HPDE6-E6E7 (cell line): ENCODE measurements around the gene PAX3.

ENCODE experiments used
- DNase-seq: peaks from one replicate; pipeline ENCODE4 v3.0.0; 2011; ENCODE audit warnings: missing footprints; ENCODE audit errors: extremely low spot score

PAX3 gene

GRCh38 chr2:222270396-222270795 is 28.4 kb downstream of the PAX3 start:
- no peak for DNase-seq

GRCh38 chr2:222269132-222269531 is 29.7 kb downstream of the PAX3 start:
- DNase-seq, result no peak

DNA sequence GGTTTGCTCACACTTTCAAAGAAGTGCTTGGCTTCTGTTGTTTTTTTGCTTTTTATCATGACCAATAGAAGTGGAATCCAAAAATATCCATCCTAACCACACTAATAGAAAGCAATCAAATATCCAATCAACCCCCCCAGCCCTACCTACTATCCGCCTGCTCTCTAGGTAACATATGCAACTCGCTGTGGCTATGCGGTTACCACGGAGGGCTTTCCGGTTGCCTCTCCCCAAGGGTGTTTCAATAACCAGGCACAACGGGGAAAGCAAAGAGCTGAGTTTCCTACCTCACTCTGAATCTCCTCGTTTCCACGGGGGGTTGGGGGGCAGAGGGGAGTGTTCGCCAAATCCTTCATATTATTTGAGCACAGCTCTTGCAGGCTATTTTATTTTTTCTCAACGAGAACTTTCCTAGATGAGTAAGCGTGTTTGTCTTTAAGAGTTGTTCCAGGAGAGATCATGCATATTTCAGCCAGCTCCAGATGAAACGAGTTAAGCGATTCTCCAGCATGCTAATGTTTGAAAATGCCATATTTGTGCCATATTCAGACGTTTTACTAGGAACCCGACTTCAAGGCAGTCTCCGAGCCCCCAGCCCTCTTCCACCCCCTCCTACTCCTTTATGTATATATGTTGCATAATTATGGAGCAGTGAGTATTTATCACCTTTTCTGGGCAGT is 30.3 kb downstream of the PAX3 start:
- DNase-seq, result no peak

DNA sequence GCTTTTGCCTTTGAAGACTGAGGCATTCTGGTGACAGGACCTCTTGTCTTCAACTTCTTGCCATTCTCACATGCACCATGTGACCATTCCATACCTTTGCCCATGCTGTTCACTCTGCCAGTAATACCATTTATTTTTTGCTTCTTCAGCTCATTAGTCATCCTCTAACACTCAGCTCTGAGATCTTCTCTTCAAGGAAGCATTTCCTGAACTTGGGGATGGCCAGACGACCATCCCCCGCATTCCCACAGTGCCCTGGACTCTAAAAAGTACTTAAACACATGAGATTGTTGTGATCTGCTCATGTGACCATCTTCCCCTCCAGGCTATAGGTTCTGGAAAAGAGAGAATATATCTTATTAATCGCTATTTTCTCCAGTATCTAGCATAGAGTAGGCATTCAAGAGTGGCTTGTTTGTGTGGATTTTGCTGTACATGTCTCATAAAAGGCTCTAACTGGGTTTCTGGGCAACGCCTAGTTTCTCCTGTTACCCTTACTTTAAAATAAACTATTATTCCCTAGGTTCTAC is 33.9 kb downstream of the PAX3 start:
- no peak for DNase-seq

DNA sequence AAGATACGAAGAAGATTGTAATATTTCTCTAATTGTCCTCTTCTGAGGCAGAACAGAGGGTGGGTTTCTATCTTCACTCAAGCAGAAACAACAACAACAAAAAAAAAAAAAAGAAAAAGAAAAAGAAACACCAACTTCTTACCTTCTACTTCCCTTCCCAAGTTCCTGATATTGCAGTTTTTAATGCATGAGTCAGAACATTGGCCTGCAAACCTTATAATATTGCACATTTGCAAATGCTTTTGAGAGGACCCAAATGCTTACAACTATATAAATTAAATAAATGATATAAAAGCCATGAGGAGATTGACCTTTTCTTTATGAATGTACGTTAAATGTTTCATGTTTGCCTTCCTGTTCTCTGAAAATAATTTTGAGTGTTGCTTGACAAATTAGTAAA is 37.3 kb downstream of the PAX3 start:
- no peak for DNase-seq

GRCh38 chr2:222257645-222258044 is 41.2 kb downstream of the PAX3 start:
- no peak for DNase-seq

DNA sequence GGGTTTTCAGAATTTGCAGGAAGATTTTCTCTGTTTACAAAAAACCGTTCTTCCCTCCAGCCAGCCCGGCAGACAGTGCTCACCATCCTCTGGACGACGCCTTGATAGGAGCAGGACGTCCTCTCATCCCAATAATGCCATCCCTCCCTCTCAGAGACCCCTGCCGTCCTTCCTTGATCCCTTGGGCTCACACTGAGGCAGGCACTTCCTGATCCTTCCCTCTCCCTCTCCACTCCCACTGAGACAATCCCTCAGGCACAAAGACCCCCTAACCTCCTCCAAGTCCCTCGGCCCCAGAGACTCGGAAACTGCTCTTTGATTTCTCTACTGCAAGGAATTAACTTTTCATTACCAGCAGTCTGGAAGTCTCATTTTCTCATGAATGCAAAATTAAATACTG is 42.5 kb downstream of the PAX3 start:
- no peak for DNase-seq

GRCh38 chr2:222255090-222255489 is 43.7 kb downstream of the PAX3 start:
- DNase-seq, result no peak

- no peak for DNase-seq
These were observed 48.5 kb downstream of the PAX3 start for GRCh38 chr2:222250313-222250712.

- DNase-seq, result no peak
These were observed 49.4 kb downstream of the PAX3 start for GRCh38 chr2:222249444-222249843.

- no peak for DNase-seq
These were observed 50.0 kb downstream of the PAX3 start for GRCh38 chr2:222248818-222249217.

- no peak for DNase-seq
These were observed 50.5 kb downstream of the PAX3 start for GRCh38 chr2:222248256-222248655.

- DNase-seq, result no peak
These were observed 56.3 kb downstream of the PAX3 start for GRCh38 chr2:222242532-222242931.

- DNase-seq, result no peak
These were observed 57.5 kb downstream of the PAX3 start for GRCh38 chr2:222241128-222241870.

DNA sequence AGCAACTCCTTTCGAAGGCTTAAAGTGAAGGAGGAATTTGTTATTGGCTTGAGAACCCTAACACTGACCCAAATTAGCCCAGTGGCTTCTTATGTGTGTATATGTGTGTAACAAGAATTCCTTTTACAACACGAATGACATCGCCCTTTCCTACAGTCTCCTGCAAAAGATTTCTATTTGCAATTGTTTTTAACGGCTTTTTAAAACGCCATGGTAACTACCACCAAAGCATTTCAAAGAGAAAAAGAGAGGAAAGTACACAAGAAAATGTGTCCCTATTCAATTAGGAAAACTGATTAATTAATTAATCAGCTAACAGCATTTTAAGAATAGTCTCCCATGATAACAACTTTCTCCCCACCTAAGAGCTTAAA is 58.1 kb downstream of the PAX3 start:
- no peak for DNase-seq

DNA sequence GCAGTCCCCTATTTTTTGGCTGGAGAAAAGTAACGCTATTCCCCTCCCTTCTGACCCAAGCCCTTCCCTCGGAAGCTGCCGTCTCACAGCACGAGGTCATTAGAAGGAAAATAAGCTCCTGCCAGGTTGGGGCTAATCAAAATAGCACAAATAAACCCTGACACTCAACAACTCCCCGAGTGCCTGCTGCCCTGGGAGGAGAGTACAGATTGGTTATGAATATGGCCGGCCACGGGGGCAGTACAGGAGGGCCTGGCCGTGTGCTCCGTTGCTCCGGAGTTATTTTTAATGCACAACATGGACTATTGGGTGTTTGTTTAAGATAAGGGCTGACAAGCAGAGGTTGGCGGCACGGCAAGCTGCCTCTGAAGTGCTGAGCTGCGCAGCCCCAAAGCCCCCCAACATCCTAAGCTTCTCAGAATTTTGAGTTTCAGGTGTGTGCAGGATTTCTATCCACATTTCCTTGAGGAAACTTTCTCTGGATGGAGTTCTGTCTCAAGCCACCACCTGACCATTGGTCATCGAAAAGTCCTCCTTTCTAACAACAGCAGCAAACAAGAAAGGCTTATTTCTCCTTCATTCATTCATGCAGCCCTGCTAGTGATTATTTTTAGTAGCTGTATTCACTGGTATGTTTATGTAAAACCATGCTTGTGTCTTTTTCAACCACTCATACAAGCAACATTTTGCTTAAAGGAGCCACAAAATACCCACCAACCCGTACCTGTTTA is 58.7 kb downstream of the PAX3 start:
- no peak for DNase-seq

DNA sequence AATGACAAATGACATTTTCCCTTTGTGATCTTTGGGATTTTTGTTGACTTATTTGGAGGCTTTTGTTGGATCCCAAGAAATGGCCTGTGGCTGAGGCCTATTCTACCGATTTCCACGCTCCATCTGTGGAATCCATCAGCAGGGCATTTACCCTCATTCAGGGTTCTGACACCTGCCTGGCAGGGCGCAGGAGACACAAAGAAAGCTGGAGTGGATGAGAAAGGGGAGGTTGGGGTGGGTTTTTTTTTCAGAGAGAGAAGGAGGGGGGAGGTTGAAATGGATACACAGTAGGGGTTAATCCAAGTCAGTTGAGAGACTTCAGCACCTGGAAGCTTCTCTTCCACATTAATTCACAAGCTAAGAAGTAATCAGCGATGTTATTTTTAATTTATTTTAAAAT is 59.7 kb downstream of the PAX3 start:
- DNase-seq, result no peak

GRCh38 chr2:222238072-222238471 is 60.7 kb downstream of the PAX3 start:
- DNase-seq, result no peak

DNA sequence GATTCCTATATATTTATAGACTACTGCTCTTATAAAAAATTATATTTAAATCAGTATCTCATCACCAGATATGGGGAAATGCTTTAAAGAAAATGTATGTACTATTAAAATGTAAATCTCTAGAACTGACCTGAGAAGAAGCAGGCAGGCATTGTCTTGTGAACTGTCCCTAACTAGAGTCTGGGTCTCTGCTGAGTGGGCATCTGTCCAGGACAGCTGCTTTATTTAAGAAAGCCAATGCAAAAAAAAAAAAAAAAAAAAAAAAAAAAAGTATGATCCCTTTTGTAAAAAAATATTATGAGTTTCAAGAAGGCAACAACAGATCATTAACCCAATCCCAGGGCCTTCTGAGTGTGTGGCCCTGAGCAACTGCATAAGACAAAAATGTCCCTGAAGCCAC is 66.0 kb downstream of the PAX3 start:
- DNase-seq, result no peak

DNA sequence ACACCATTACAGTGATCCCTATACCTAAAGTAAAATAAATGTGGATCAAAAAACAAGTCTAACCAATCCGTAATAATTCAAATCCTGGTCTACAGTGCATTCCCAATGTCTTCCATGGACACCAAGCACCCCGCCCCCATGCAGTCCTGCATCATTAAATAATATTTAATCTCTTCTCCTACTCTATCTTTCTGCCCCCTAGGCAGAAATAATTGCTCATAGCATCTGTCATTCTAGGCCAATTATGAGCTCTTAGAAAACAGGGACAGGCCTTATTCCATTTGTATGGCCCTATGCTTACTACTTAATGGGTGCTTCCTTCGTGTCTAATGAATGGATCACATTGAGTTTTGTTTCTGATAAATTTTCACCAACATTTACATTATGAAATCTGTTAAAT is 66.4 kb downstream of the PAX3 start:
- no peak for DNase-seq

DNA sequence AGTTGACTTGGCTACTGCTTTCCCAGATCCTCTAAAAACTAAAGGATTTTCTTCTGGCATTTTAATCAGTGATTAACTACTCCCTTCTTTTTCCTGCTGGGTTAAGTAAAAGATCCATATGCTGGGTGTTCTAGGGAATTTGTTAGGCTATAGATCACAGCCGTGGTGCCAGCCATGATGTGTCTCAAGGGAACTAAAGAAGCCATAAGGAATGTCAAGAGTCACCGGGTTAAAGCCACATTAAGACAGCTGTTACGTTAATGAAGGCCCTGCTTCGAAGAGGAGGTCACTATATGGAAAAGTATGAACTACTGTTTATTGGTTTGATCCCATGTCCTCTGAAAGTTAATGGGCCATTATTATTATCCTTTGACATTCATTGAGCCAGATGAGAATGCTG is 70.7 kb downstream of the PAX3 start:
- no peak for DNase-seq

DNA sequence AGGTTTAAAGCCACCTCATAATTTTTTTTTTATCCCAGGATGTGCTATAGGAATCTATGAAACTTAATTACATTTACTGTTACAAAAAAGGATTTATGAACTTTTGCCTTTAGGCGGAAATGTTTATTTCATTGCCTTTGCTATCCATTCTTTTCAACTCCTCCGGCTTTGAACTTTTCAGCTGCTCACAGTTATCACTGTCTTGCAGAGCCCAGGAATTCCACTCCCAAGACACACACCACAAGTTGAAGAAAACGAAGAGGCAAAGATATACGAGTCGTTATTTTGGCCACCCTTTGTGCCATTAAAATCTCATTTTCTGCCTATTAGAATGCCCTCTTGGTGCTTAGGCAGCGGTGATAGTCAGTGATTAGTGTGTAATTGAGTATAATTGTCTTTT is 80.0 kb downstream of the PAX3 start:
- DNase-seq, result no peak

DNA sequence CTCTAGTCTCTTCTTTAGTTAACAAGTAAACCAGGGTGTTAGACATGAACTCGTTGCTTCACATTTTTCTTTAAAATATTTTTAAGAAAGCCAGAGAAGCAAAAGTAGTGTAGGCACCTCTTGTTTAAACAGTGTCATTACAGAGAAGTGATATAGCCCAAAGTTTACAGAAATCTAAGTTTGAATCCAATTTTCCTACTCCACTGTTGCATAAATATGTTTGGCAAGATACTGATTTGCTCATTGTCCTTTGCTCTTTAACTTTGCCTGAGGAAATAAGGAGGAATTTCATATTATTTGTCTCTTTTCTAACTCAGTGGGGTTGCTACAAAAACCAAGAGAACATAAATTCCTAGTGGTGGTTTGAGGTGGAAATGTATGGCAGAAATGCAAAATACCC is 81.1 kb downstream of the PAX3 start:
- DNase-seq, result no peak
